HG03025 (cell line): ENCODE results near the gene BSND.
"Not testable (repeated sequence)": the region's sequence is repeated elsewhere in the genome, so short reads cannot be mapped to it uniquely, and the experiment has no call there.

Source experiments
- ATAC-seq: cut with Tn5 transposase; IDR thresholded peaks from one replicate; pipeline ENCODE4 v1.9.1; 2021; ENCODE audit warnings: mild to moderate bottlenecking, moderate library complexity; ENCODE audit not compliant: unreplicated experiment, low FRiP score

Gene BSND

GRCh38 chr1:54998677-54999076 is at the start of gene BSND:
TSS of gene BSND (plus strand) at chr1:54998933. CDS start at chr1:54999187, 254 bp downstream.
- peak; percentile 73 for ATAC-seq

GRCh38 chr1:54949053-54949452 is 49.7 kb upstream of the BSND start:
- ATAC-seq = no peak

- no peak for ATAC-seq
Observed at GRCh38 chr1:54950006-54950368, 48.7 kb upstream of the BSND start.

GRCh38 chr1:54950369-54951163 is 48.2 kb upstream of the BSND start:
- no peak for ATAC-seq

- ATAC-seq = no peak
Observed at GRCh38 chr1:54951810-54952226, 46.9 kb upstream of the BSND start.

GRCh38 chr1:54952950-54953718 is 45.6 kb upstream of the BSND start:
- ATAC-seq = no peak

GRCh38 chr1:54953846-54954245 is 44.9 kb upstream of the BSND start:
- ATAC-seq = no peak

GRCh38 chr1:54955359-54955758 is 43.4 kb upstream of the BSND start:
- ATAC-seq = no peak

GRCh38 chr1:54956726-54957125 is 42.0 kb upstream of the BSND start:
- no peak for ATAC-seq

GRCh38 chr1:54959241-54959640 is 39.5 kb upstream of the BSND start:
- no peak for ATAC-seq

GRCh38 chr1:54962612-54963395 is 35.9 kb upstream of the BSND start:
- ATAC-seq = no peak

GRCh38 chr1:54963829-54964228 is 34.9 kb upstream of the BSND start:
- ATAC-seq = not testable (repeated sequence)

GRCh38 chr1:54965624-54966340 is 33.0 kb upstream of the BSND start:
- ATAC-seq = peak; percentile 90

GRCh38 chr1:54967372-54967771 is 31.4 kb upstream of the BSND start:
- ATAC-seq = no peak

- no peak for ATAC-seq
Observed at GRCh38 chr1:54968551-54968950, 30.2 kb upstream of the BSND start.

GRCh38 chr1:54969879-54970278 is 28.9 kb upstream of the BSND start:
- no peak for ATAC-seq

GRCh38 chr1:54970901-54971300 is 27.8 kb upstream of the BSND start:
- no peak for ATAC-seq

- no peak for ATAC-seq
Observed at GRCh38 chr1:54971317-54971791, 27.4 kb upstream of the BSND start.

GRCh38 chr1:54972436-54972835 is 26.3 kb upstream of the BSND start:
- no peak for ATAC-seq

GRCh38 chr1:54973205-54973921 is 25.4 kb upstream of the BSND start:
- no peak for ATAC-seq
